MM.1S (cell line): ENCODE results near the gene TLE1.

Experiments
- CTCF ChIP-seq: fragments of 300-600 bp; sonication (generic); IDR thresholded peaks from 2 replicates; pipeline ENCODE4 v1.5.1; 2016; ENCODE audit warnings: antibody characterized with exemption, low read length, mixed read lengths
- EZH2phosphoT487 ChIP-seq: fragments of 300-600 bp; sonication (generic); IDR thresholded peaks from 2 replicates; pipeline ENCODE4 v1.6.1; 2018; ENCODE audit warnings: antibody characterized with exemption, low read length

GRCh38 chr9:81616141-81616540, 73.2 kb downstream of the TLE1 start:
- TF ChIP-seq CTCF, result no peak
- no peak for TF ChIP-seq EZH2phosphoT487
